ENCODE results near the gene AOPEP.

- TF ChIP-seq CTCF (IDR thresholded peaks at IDR 0.05) (no peak), POLR2A (IDR thresholded peaks at IDR 0.05) (no peak)
Measured at GRCh38 chr9:95132366-95133324, 406.1 kb downstream of the AOPEP start.
